B cell (primary cell): Measurements from ENCODE around the gene IFI44L. TPM values are rescaled to one million over a fixed set of nuclear protein-coding genes. Genes with fewer than 3 reads are reported as not detected.

ENCODE experiments used
- ATAC-seq: fragments of 200-7000 bp; cut with Tn5 transposase; one replicate; pipeline ENCODE4 v1.10.0; 2021; ENCODE audit warnings: low read depth, mild to moderate bottlenecking, moderate number of reproducible peaks, moderate library complexity
- CTCF ChIA-PET: fragments of 350-600 bp; sonication (Branson Sonifier 250); formaldehyde crosslinking; loops from one replicate; lab custom pipeline; 2021; ENCODE audit warnings: antibody characterized with exemption, inconsistent platforms; lab: Charles Lee
- POLR2A ChIA-PET: fragments of 350-600 bp; sonication (Branson Sonifier 250); formaldehyde crosslinking; loops from one replicate; lab custom pipeline; 2021; ENCODE audit warnings: antibody characterized with exemption; lab: Charles Lee
- DNase-seq: peaks from one replicate; pipeline ENCODE4 v3.0.0; 2013
- H2AFZ ChIP-seq: 2 replicates; pipeline ENCODE4 v1.6.1; 2012; ENCODE audit warnings: mild to moderate bottlenecking, low read depth, low read length; ENCODE audit not compliant: insufficient read depth, poor library complexity, severe bottlenecking
- H3K27ac ChIP-seq, 2 donors: 1 replicate in 1 of 2; 2 replicates in 1 of 2; pipeline ENCODE4 v1.5.1; 2012 to 2013; ENCODE audit warnings: low read length in 2 of 2, mild to moderate bottlenecking in 2 of 2, moderate library complexity in 1 of 2
- H3K27me3 ChIP-seq, 4 experiments: fragments of 200-600 bp in 1 of 4; sonication (generic) in 1 of 4; replicated peaks in 1 of 4; 1 replicate in 2 of 4; 2 replicates in 2 of 4; pipeline versions ENCODE4 v1.6.1 to v1.7.0; 2013 to 2016; ENCODE audit warnings: low read length in 3 of 4, mild to moderate bottlenecking in 2 of 4, mixed read lengths in 1 of 4, moderate library complexity in 1 of 4; ENCODE audit not compliant: insufficient read depth in 4 of 4, control insufficient read depth in 3 of 4; ENCODE audit errors: control extremely low read depth in 1 of 4
- H3K36me3 ChIP-seq, 2 experiments: replicated peaks in 1 of 2; 1 replicate in 1 of 2; 2 replicates in 1 of 2; pipeline versions ENCODE4 v1.6.1 to v1.7.1; 2013; ENCODE audit warnings: low read length in 1 of 2; ENCODE audit not compliant: insufficient read depth in 2 of 2, control insufficient read depth in 1 of 2; ENCODE audit errors: control extremely low read depth in 1 of 2, extremely low read depth in 1 of 2
- H3K4me1 ChIP-seq, 2 donors: fragments of 200-600 bp in 1 of 2; sonication (generic) in 1 of 2; 1 replicate in 1 of 2; 2 replicates in 1 of 2; pipeline versions ENCODE4 v1.5.1 to v1.6.1; 2013 to 2017; ENCODE audit warnings: low read length in 2 of 2; ENCODE audit not compliant: control insufficient read depth in 2 of 2, insufficient read depth in 2 of 2
- H3K4me2 ChIP-seq: replicated peaks from 2 replicates; pipeline ENCODE3; 2012; ENCODE audit warnings: mild to moderate bottlenecking, low read depth, low read length; ENCODE audit not compliant: poor library complexity, severe bottlenecking
- H3K4me3 ChIP-seq, 5 experiments: fragments of 200-600 bp in 1 of 5; sonication (generic) in 1 of 5; 1 replicate in 3 of 5; 2 replicates in 2 of 5; pipeline versions ENCODE4 v1.5.1 to v1.7.0; 2011 to 2016; ENCODE audit warnings: low read length in 4 of 5, mild to moderate bottlenecking in 4 of 5, low read depth in 2 of 5, control low read depth in 1 of 5, moderate library complexity in 1 of 5; ENCODE audit not compliant: insufficient read depth in 1 of 5; ENCODE audit errors: control extremely low read depth in 1 of 5, extremely low read depth in 1 of 5
- H3K79me2 ChIP-seq: fragments of 200-600 bp; sonication (generic); one replicate; pipeline ENCODE4 v1.6.0; 2016; ENCODE audit warnings: low read length; ENCODE audit not compliant: control insufficient read depth, insufficient read depth
- H3K9ac ChIP-seq: fragments of 200-600 bp; sonication (generic); 2 replicates; pipeline ENCODE4 v1.6.1; 2017; ENCODE audit warnings: mild to moderate bottlenecking, low read length, moderate library complexity
- H3K9me3 ChIP-seq, 3 donors: one replicate each; pipeline versions ENCODE4 v1.6.1 to v1.7.1; 2013; ENCODE audit warnings: low read length in 2 of 3; ENCODE audit not compliant: control insufficient read depth in 2 of 3, insufficient read depth in 1 of 3; ENCODE audit errors: control extremely low read depth in 1 of 3
- H4K20me1 ChIP-seq: 2 replicates; pipeline ENCODE4 v1.6.0; 2012; ENCODE audit warnings: mild to moderate bottlenecking, low read length; ENCODE audit not compliant: insufficient read depth, control insufficient read depth, poor library complexity, severe bottlenecking
- H3K27ac Mint-ChIP-seq: one replicate; pipeline ENCODE4 v1.8.0; 2021; ENCODE audit warnings: mixed read lengths
- H3K27me3 Mint-ChIP-seq: one replicate; pipeline ENCODE4 v1.8.0; 2021; ENCODE audit warnings: mixed read lengths
- H3K4me1 Mint-ChIP-seq: one replicate; pipeline ENCODE4 v1.8.0; 2021; ENCODE audit warnings: mixed read lengths
- H3K4me3 Mint-ChIP-seq: one replicate; pipeline ENCODE4 v1.8.0; 2021; ENCODE audit warnings: mixed read lengths
- H3K9me3 Mint-ChIP-seq: one replicate; pipeline ENCODE4 v1.8.0; 2022; ENCODE audit warnings: mixed read lengths; ENCODE audit not compliant: insufficient read depth
- EZH2 ChIP-seq: IDR thresholded peaks from 2 replicates; pipeline ENCODE4 v1.6.1; 2012; ENCODE audit warnings: borderline replicate concordance, low read depth, mild to moderate bottlenecking, moderate library complexity, low read length; ENCODE audit not compliant: insufficient read depth, poor library complexity, severe bottlenecking
- WGBS: methylation state at CpG from one replicate; pipeline ENCODE4 v1.1.5; 2013; ENCODE audit warnings: missing lambda C conversion rate; ENCODE audit not compliant: insufficient coverage; 5-methylcytosine and 5-hydroxymethylcytosine counted together
- intact Hi-C: fragments of 100-400 bp; cut with micrococcal nuclease; formaldehyde crosslinking; loops from one replicate; pipeline ENCODE4 v1.10.0; 2022
- polyA plus RNA-seq: library from polyadenylated mRNA; depleted of rRNA; stranded (reverse); fragments of >200 nt; gene quantifications from 2 replicates; pipeline ENCODE4 v1.2.3, GENCODE V29; 2012
- total RNA-seq, 2 donors: library from RNA; stranded (reverse); fragments of 120-200 nt in 1 of 2; gene quantifications; 1 replicate in 1 of 2; 2 replicates in 1 of 2; pipeline versions ENCODE4 v1.2.3 to v1.2.4, GENCODE V29; 2013 to 2022
- TF ChIP-seq, protein P1 (sequence below): fragments of 200-600 bp; IDR thresholded peaks from one replicate; pipeline ENCODE4 v1.8.0; 2022; ENCODE audit warnings: antibody characterized with exemption, mild to moderate bottlenecking

The IFI44L gene
- total and polyA plus RNA-seq, 2 donors (not counting 1 experiment from before 2014, with no cell fraction given) = 3.7 to 4.8 TPM

DNA sequence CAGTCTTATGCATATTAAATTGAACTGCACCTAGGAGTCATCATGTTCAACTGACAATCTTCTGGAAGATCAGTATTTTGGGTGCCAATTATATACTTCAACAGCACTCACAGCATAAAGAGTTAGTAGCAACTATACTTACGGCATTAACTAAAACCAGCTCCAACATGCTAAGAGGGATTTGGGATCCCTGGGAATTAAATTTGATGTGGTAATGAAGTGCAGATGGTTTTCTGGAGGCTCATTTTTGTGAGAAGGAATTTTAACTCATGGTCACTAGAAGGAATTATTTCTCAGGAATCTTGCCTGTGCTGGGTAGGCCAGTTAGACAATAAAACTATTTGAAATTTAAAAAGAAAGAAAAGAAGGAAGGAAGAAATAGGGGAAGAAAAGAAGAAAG lies 47.7 kb downstream of the IFI44L start:
- H3K4me3 Mint-ChIP-seq = no peak overlapping the region
- no peak overlapping the region for H2AFZ ChIP-seq
- no peaks in the 10 kb centered on the region for H3K9me3 Mint-ChIP-seq
- intact Hi-C loops = no loop called here
- no peaks in the 10 kb centered on the region for H3K36me3 ChIP-seq
- no peaks in the 10 kb centered on the region for H3K27me3 Mint-ChIP-seq
- ATAC-seq (no peak), DNase-seq (no peak)
- WGBS = no CpG with 5 or more reads among the region's 1 CpG
- H3K27me3 ChIP-seq = no peaks in the 10 kb centered on the region
- no peak overlapping the region for H3K27ac Mint-ChIP-seq
- H4K20me1 ChIP-seq = no peaks in the 10 kb centered on the region
- no peaks in the 10 kb centered on the region for H3K4me1 Mint-ChIP-seq
- H3K4me3 ChIP-seq = no peak overlapping the region
- no peaks in the 10 kb centered on the region for H3K9me3 ChIP-seq
- no peak overlapping the region for H3K27ac ChIP-seq
- ChIA-PET POLR2A (no interaction called here), CTCF (no interaction called here)
- H3K4me1 ChIP-seq = no peaks in the 10 kb centered on the region
- H3K79me2 ChIP-seq = no peaks in the 10 kb centered on the region
- TF ChIP-seq, protein P1, sequence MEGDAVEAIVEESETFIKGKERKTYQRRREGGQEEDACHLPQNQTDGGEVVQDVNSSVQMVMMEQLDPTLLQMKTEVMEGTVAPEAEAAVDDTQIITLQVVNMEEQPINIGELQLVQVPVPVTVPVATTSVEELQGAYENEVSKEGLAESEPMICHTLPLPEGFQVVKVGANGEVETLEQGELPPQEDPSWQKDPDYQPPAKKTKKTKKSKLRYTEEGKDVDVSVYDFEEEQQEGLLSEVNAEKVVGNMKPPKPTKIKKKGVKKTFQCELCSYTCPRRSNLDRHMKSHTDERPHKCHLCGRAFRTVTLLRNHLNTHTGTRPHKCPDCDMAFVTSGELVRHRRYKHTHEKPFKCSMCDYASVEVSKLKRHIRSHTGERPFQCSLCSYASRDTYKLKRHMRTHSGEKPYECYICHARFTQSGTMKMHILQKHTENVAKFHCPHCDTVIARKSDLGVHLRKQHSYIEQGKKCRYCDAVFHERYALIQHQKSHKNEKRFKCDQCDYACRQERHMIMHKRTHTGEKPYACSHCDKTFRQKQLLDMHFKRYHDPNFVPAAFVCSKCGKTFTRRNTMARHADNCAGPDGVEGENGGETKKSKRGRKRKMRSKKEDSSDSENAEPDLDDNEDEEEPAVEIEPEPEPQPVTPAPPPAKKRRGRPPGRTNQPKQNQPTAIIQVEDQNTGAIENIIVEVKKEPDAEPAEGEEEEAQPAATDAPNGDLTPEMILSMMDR = no peak
- no peak for TF ChIP-seq EZH2
- H3K4me2 ChIP-seq = no peak overlapping the region
- no peak overlapping the region for H3K9ac ChIP-seq

DNA sequence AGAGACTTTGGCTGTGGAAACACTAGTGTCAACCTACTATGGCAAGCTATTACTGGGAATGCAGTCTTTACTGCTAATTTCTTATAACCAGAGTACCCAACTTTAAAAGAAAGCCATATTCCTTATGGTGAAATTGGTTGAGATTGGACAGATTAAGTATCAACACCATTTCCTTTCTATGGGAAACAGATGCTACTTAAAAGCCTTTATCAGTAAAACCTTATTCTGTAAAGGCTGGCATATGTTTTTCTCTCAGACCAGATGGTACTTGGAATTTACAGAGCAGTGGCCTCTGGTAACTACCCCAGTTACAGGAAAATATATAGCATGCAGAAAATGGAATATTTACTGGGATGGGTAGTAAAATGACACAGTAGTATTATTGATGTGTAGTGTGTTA lies 48.2 kb downstream of the IFI44L start:
- no peak overlapping the region for H3K9ac ChIP-seq
- H4K20me1 ChIP-seq = no peaks in the 10 kb centered on the region
- H3K27me3 ChIP-seq = no peaks in the 10 kb centered on the region
- no peak overlapping the region for H2AFZ ChIP-seq
- CTCF ChIA-PET = no interaction called here
- Mint-ChIP-seq H3K9me3 (no peaks in the 10 kb centered on the region), H3K27me3 (no peaks in the 10 kb centered on the region), H3K4me3 (no peak overlapping the region), H3K27ac (no peak overlapping the region), H3K4me1 (no peaks in the 10 kb centered on the region)
- no peaks in the 10 kb centered on the region for H3K4me1 ChIP-seq
- DNase-seq (no peak), ATAC-seq (no peak)
- no peaks in the 10 kb centered on the region for H3K36me3 ChIP-seq
- no peaks in the 10 kb centered on the region for H3K79me2 ChIP-seq
- H3K4me2 ChIP-seq = no peak overlapping the region
- no peak overlapping the region for H3K4me3 ChIP-seq
- no peaks in the 10 kb centered on the region for H3K9me3 ChIP-seq
- POLR2A ChIA-PET = no interaction called here
- H3K27ac ChIP-seq = no peak overlapping the region
- intact Hi-C loops = no loop called here
- TF ChIP-seq, protein P1 = no peak
- TF ChIP-seq EZH2 = no peak
